GM21515 (cell line): Measurements from ENCODE around the gene ARHGEF28.

Experiments used
- ATAC-seq: cut with Tn5 transposase; IDR thresholded peaks from one replicate; pipeline ENCODE4 v1.9.1; 2021; ENCODE audit not compliant: unreplicated experiment

ARHGEF28 gene

GRCh38 chr5:73625944-73626811, at the start of gene ARHGEF28:
TSS of gene ARHGEF28 (plus strand) at chr5:73626196. CDS start at chr5:73684852, 58,656 bp downstream.
- no peak for ATAC-seq

GRCh38 chr5:73582285-73583145, 43.5 kb upstream of the ARHGEF28 start:
- no peak for ATAC-seq

GRCh38 chr5:73587923-73588322, 38.1 kb upstream of the ARHGEF28 start:
- peak; percentile 79 for ATAC-seq

GRCh38 chr5:73591102-73591695, 34.8 kb upstream of the ARHGEF28 start:
- no peak for ATAC-seq

- ATAC-seq: no peak
Observed at GRCh38 chr5:73591698-73592501, 34.1 kb upstream of the ARHGEF28 start.

GRCh38 chr5:73592551-73592950, 33.4 kb upstream of the ARHGEF28 start:
- ATAC-seq: no peak

GRCh38 chr5:73596705-73597328, 29.2 kb upstream of the ARHGEF28 start:
- ATAC-seq: no peak

GRCh38 chr5:73599380-73599779, 26.6 kb upstream of the ARHGEF28 start:
- no peak for ATAC-seq

GRCh38 chr5:73603998-73604397, 22.0 kb upstream of the ARHGEF28 start:
- no peak for ATAC-seq

GRCh38 chr5:73605223-73606087, 20.5 kb upstream of the ARHGEF28 start:
- ATAC-seq: no peak

- no peak for ATAC-seq
Observed at GRCh38 chr5:73606206-73606753, 19.7 kb upstream of the ARHGEF28 start.

- ATAC-seq: no peak
Observed at GRCh38 chr5:73607228-73607627, 18.8 kb upstream of the ARHGEF28 start.

GRCh38 chr5:73612799-73613198, 13.2 kb upstream of the ARHGEF28 start:
- ATAC-seq: no peak

- no peak for ATAC-seq
Observed at GRCh38 chr5:73615085-73615484, 10.9 kb upstream of the ARHGEF28 start.

- no peak for ATAC-seq
Observed at GRCh38 chr5:73615947-73616346, 10.0 kb upstream of the ARHGEF28 start.

GRCh38 chr5:73617510-73618279, 8.3 kb upstream of the ARHGEF28 start:
- ATAC-seq: peak; percentile 67

- no peak for ATAC-seq
Observed at GRCh38 chr5:73619606-73620333, 6.2 kb upstream of the ARHGEF28 start.

GRCh38 chr5:73620334-73620687, 5.7 kb upstream of the ARHGEF28 start:
- ATAC-seq: no peak
